RPMI7951 (cell line): ENCODE results near the gene EFCAB6. TPM values are rescaled to one million over a fixed set of nuclear protein-coding genes. Genes with fewer than 3 reads are reported as not detected.
A peak's percentile ranks its signal among the peaks of the same experiment; 100 is the strongest.

Experiments
- DNase-seq: peaks from one replicate; pipeline ENCODE4 v3.0.0-alpha.2; 2012; ENCODE audit warnings: low read depth
- total RNA-seq: library from RNA; depleted of rRNA; stranded (reverse); fragments of >200 nt; shearing (Covaris generic); gene quantifications from 2 replicates; pipeline ENCODE4 v1.2.3, GENCODE V29; 2014; rRNA removed

The EFCAB6 gene, protein sequence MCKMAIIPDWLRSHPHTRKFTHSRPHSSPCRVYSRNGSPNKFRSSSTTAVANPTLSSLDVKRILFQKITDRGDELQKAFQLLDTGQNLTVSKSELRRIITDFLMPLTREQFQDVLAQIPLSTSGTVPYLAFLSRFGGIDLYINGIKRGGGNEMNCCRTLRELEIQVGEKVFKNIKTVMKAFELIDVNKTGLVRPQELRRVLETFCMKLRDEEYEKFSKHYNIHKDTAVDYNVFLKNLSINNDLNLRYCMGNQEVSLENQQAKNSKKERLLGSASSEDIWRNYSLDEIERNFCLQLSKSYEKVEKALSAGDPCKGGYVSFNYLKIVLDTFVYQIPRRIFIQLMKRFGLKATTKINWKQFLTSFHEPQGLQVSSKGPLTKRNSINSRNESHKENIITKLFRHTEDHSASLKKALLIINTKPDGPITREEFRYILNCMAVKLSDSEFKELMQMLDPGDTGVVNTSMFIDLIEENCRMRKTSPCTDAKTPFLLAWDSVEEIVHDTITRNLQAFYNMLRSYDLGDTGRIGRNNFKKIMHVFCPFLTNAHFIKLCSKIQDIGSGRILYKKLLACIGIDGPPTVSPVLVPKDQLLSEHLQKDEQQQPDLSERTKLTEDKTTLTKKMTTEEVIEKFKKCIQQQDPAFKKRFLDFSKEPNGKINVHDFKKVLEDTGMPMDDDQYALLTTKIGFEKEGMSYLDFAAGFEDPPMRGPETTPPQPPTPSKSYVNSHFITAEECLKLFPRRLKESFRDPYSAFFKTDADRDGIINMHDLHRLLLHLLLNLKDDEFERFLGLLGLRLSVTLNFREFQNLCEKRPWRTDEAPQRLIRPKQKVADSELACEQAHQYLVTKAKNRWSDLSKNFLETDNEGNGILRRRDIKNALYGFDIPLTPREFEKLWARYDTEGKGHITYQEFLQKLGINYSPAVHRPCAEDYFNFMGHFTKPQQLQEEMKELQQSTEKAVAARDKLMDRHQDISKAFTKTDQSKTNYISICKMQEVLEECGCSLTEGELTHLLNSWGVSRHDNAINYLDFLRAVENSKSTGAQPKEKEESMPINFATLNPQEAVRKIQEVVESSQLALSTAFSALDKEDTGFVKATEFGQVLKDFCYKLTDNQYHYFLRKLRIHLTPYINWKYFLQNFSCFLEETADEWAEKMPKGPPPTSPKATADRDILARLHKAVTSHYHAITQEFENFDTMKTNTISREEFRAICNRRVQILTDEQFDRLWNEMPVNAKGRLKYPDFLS (N-terminal part only)
- total RNA-seq: 0.39 and 0.48 TPM in 2 replicates

- DNase-seq: peak; percentile 88
These were observed at the start of gene EFCAB6 for GRCh38 chr22:43812149-43812842. Gene EFCAB6, minus strand, starts transcription at chr22:43812305. Its CDS starts 29,987 bp downstream, at chr22:43782318.

DNA sequence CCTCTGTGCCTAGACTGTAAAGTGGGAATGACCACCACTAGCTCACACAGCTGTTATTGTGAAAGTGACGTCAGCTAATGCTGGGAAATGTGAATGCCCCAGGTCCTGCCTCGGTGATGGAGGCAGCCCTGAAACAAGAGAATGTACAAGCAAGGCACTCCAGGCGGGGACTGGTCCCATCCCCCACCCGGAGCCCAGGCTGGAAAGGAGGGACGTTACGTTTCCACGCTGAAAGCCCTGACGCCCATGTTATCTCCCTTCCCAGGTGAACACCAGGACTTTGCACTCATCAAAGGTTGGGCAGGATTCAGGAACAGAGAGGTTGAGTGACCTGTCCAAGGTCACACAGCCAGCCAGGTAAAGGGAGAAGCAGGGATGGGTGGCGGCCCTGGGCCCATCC lies 49.4 kb upstream of the EFCAB6 start:
- no peak for DNase-seq

DNA sequence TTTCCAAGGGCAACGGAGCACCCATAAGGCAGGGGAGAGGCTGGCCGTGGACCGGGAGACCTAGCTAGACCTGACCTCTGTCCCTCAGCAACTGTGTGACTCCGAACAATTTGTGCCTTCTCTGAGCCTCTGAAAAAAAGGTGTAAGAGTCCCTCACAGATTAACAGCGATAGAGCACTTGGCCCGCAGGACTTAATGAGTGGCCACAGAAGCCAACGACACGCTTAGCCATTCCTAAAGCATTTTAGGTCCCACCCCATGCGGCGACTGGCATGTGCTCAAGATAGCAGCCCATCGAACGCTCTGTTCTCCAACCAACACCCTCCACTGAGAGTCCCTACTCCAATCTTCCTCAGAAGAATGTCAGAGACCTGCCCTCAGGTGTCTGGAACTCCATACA lies 48.7 kb upstream of the EFCAB6 start:
- no peak for DNase-seq

- DNase-seq: no peak
These were observed 48.0 kb upstream of the EFCAB6 start for GRCh38 chr22:43860126-43860525.

GRCh38 chr22:43859621-43860020 lies 47.5 kb upstream of the EFCAB6 start:
- no peak for DNase-seq

GRCh38 chr22:43859176-43859575 lies 47.1 kb upstream of the EFCAB6 start:
- no peak for DNase-seq

DNA sequence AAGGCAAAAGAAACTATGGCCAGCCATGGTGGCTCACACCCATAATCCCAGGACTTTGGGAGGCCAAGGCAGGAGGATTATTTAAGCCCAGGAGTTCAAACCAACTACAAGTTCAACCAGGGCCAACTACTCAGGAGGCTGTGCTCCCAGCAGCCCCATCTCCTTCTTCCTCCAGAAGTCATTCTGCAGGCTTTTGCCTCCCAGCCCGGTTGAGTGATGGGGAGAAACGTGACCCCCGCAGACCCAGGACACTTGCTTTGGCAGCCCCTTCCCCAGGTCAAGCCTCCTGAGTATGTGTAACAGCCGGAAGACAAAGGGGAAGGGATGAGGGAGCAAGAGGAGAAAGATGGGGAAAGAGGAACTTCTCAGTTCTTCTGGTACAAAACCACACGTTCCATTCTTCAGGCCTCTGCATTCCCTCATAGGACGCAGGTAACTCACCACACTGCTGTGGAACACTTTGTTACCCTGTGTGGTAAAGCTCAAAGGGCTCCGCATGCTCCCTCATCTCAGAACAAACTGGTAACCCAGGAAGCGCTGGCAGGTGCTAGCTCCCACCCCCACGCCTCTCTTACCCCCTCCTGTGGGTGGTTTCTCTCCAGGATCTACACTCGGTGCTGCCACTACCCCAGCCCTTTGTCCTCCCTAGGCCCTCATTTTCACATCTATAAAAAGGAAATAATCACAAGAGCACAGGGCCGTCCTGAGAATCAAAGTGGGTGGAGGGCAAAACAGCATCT lies 46.2 kb upstream of the EFCAB6 start:
- DNase-seq: no peak

- DNase-seq: no peak
These were observed 45.3 kb upstream of the EFCAB6 start for GRCh38 chr22:43857367-43857766.

- DNase-seq: no peak
These were observed 43.3 kb upstream of the EFCAB6 start for GRCh38 chr22:43855431-43855830.

DNA sequence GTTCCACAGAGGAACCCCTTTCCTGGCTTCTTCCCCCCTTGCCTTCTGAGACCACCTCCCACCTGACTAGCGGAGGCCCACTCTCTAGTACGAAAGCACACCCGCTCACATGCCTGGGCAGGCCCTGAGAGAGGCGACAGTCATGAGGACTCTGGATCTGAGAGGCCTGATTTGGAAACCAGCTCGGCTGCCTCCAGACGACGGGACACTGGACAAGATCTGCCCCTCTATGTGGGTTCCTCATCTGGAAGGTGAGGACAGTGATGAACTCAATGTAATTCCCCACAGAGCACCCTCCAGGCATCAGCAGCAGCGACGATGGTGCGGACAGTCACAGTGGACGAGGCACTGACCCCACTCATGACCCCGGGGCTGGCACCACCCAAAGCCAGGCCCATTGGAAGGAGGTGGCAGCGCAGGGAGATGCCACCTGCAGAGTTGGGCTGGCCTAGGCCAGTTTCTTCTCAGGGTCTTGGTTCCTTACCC lies 42.7 kb upstream of the EFCAB6 start:
- no peak for DNase-seq

DNA sequence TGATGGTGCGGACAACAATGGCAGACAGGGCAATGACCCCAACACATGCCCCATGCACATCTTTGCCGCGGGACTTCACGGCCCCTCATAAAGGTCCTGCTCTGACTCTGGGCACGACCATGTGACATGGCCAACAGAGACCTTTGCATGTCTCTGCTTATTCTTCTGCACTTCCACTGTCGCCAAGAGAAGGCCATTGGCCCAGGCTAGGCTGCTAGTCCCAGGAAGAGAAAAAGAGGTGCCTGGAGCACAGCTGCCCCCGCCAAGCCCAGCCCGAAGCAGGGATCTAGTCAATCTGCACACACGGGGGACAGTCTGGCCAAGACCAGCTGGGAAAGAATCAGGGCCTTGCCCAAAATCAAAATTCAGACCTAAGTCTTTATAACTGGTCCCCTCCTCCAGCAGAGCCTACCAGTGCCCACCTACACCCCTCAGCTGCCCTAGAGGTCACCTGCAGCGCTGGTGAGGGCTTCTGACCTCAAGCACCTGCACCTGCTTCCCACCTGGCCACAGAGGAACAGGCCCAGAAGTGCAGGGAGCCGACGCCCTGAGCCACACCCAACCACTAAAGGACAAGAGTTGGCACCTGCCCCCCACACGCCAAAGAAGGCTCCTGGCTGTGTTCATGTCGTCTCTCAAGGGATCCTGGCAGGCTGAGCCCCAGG lies 42.1 kb upstream of the EFCAB6 start:
- no peak for DNase-seq

DNA sequence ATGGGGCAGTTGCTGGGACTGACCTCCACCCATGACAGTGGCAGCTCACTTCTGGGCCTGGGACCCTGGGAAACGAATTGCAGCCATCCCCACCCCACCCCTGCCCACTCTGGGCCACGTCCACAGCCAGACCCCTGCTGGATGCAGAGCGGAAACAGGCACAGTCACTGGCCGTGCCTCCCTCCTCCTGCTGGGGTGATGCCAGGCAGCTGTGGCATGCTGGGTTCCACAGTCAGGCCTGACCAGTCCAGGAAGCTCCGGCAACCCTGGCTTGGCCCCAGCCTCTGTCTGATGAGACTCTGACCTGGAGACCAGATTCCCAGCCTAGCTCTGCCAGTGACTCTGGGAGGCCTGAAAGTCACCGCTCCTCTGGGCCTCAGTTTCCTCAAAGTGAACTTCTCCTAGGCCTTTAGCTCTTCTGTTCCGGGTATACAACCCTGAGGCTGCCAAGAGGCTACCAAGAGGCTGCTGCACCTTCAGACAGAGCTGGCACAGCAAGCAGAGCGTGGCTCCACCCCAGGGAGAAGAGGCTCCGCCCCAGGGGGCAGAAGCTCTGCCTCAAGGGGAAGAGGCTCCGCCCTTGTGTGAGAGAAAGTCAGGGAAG lies 41.3 kb upstream of the EFCAB6 start:
- DNase-seq: no peak

DNA sequence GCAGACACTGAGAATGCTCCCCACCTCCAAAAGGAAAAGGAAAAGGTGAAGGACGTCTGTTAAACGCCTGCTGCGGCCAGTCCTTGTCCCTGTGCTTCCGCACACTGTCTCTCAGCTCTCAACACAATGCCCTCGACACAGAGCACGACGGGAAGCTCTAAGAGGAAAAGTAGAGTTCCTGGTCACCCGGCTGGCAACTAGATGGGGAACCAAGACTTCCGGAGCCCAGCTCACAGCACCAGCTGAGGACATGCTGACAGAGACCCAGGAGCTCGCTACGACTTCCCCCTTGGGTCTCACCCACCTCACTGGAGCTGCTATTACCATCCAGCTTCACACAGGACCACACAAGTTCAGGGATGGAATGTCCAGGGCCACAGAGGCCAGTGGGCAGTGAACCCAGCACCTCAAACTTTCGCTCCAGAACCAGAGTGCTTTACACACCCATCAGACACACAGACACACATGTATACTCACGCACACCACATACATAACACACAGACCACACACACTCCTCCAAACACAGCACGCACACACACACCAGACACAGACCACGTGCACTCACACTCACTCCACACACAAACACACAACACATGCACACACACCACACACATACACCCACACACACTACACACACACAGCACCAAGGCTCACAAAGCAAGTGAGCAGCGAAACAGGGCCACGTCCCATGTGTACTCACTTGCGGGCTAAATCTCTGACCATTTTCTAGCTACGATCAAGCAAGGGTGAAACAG lies 40.6 kb upstream of the EFCAB6 start:
- no peak for DNase-seq

- DNase-seq: no peak
These were observed 39.8 kb upstream of the EFCAB6 start for GRCh38 chr22:43851979-43852307.

DNA sequence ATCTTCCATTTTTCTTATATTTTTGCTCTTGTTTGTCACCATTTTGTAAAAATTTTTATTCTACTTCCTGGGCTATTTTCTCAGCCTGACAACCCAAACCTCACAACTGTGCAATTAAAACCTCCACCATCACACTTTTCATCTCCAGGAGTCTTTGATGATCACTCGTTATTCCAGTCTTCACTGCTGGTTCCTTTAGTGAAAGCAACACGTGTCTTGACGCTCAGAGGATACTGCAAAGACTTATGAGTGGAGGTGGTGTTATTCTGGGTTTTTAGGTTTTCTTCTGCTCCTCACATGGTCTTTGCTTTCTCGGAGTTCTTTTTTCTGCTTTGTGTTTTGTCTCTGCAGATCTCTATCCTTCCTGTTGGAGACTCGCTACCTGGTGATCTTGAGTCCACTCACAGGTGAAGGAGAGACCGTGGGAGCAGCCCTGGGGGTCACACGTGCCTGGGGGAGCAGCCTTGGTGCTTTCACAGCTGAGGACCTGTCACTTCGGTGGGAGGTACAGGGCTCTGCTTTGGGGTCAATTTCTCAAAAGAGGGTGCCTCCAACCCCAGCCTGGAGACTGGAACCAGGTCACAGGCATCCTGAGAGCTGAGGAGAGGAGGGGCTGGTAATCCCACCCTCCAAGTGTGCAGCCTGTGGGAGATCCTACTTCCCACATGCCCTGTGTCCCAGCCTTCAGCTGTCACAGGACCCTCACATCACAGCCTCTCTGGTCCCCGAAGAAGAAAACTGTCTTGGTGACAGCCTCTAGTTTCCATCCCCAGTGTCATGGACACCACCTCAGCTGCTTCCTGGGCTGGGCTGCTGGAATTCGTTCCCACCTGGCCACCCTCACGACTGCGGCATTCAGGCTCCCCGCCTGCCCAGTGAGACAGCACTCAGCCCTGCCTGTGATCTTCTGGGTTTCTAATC lies 39.2 kb upstream of the EFCAB6 start:
- DNase-seq: no peak

- no peak for DNase-seq
These were observed 38.4 kb upstream of the EFCAB6 start for GRCh38 chr22:43850529-43850928.

DNA sequence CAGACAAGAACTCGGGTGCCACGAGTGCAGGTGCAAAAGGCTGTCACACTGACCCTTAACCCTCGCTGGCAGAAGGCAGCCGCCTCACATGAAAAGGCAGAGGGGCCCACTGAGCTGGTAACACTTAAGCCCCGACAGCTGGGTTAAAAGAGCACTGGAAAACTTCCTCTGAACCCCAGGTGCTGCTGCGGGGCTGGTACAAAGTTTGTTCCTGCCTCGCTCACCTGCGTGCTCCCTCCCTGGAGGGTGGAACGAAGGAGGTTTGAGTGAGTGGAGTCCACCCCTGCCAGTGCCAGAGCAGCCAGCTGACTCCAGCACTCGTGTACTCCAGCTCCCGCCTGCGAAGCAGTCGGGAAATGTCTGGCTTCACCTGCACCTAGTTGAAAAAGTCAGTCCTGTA lies 37.6 kb upstream of the EFCAB6 start:
- no peak for DNase-seq
